Psoas muscle (tissue), 8 donors: ENCODE data around the gene CKLF. TPM values are rescaled to one million over a fixed set of nuclear protein-coding genes. Genes with fewer than 3 reads are reported as not detected.

Source experiments
- ATAC-seq, 4 donors: fragments of 200-7000 bp; cut with Tn5 transposase; one replicate each; pipeline ENCODE4 v1.9.1; 2020; ENCODE audit warnings: moderate library complexity in 3 of 4, mild to moderate bottlenecking in 2 of 4
- DNase-seq, 2 donors: peaks; one replicate each; pipeline ENCODE4 v3.0.0-alpha.2; 2020
- H3K27ac ChIP-seq: fragments of 200-600 bp; one replicate; pipeline ENCODE4 v1.8.0; 2022
- H3K27me3 ChIP-seq, 3 donors: fragments of 200-600 bp in 1 of 3; one replicate each; pipeline versions ENCODE4 v1.6.1 to v1.8.0; 2013 to 2022; ENCODE audit warnings: low read length in 2 of 3, mild to moderate bottlenecking in 2 of 3, moderate library complexity in 1 of 3; ENCODE audit not compliant: insufficient read depth in 3 of 3
- H3K36me3 ChIP-seq, 2 donors: fragments of 200-600 bp in 1 of 2; one replicate each; pipeline versions ENCODE4 v1.6.1 to v1.8.0; 2013 to 2022; ENCODE audit warnings: low read depth in 1 of 2, mild to moderate bottlenecking in 1 of 2, moderate library complexity in 1 of 2; ENCODE audit not compliant: insufficient read depth in 1 of 2
- H3K4me1 ChIP-seq: fragments of 200-600 bp; one replicate; pipeline ENCODE4 v1.8.0; 2022
- H3K4me3 ChIP-seq: fragments of 200-600 bp; one replicate; pipeline ENCODE4 v1.8.0; 2022; ENCODE audit warnings: mild to moderate bottlenecking
- H3K9me3 ChIP-seq: fragments of 200-600 bp; one replicate; pipeline ENCODE4 v1.8.0; 2022
- CTCF ChIP-seq: fragments of 200-600 bp; IDR thresholded peaks from one replicate; pipeline ENCODE4 v1.8.0; 2022; ENCODE audit warnings: antibody characterized with exemption
- WGBS, 3 donors: extraction: QIAGEN DNeasy Blood & Tissue Kit; methylation state at CpG; one replicate each; pipeline versions ENCODE4 v1.1.6 to v1.1.7; 2013; 5-methylcytosine and 5-hydroxymethylcytosine counted together
- intact Hi-C, 2 donors: fragments of 100-400 bp; cut with DNase I; formaldehyde crosslinking; loops; one replicate each; pipeline versions ENCODE4 v1.11.0 to v1.14.2; 2022
- polyA plus RNA-seq, 3 donors: library from polyadenylated mRNA; stranded (reverse); fragments of 200-250 nt; gene quantifications; one replicate each; pipeline ENCODE4 v1.2.3, GENCODE V29; 2013
- total RNA-seq, 4 donors: library from RNA; stranded (reverse); fragmentation: NEBNext Ultra II Directional in 2 of 4; extraction: Animal tissue kit (Norgen Biotek cat#: 25700) in 2 of 4; gene quantifications; one replicate each; pipeline versions ENCODE4 v1.2.1 to v1.2.4, GENCODE V29; 2021 to 2023
- donor health status: healthy with polysubstance abuse.
- donor health status: DM: no; HTN: no; CAD: no; lungs with moderate emphysema.
- donor health status: Bipolar disorder and iron deficiency.
- donor health status: healthy.
- donor health status: DM: yes; HTN: yes; CAD: no.
- donor health status: DM: no; HTN: no; CAD: no.
- donor health status: DM: no; HTN: no; CAD: no.
- donor health status: DM: yes; HTN: yes; CAD: no.

CKLF gene
- total and polyA plus RNA-seq, 7 donors: 4.1 to 21.1 (median 6.6) TPM

DNA sequence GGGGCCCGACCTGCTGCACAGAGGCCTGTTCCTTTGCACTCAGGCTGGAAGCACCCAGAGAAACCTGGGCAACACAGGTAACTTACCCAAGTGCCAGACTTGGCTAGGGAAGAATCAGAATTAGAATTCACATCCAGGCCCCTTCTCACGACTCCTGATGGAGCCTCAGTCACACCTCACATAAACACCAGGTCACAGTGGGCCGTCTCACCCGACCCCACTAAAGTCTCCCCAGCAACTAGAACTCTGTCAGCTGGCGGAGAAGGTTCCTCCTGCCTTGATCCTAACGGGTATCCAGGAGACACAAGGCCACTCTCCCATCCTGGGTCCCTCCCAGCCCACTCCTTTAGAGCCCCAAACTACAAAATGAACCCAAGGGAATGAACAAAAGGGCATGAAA is 8.8 kb upstream of the CKLF start:
- Histone ChIP-seq H3K4me1 (peaks cover 3% of the 10 kb centered on the region), H3K9me3 (no peaks in the 10 kb centered on the region), H3K27me3 (no peaks in the 10 kb centered on the region), H3K27ac (no peak overlapping the region), H3K4me3 (no peak overlapping the region), H3K36me3 (peaks cover 2 to 71% of the 10 kb centered on the region in 2 donors)
- TF ChIP-seq CTCF: no peak
- WGBS, 3 donors: 80 to 83% (median 82%) methylated on average over 6 of the region's 6 CpGs
- intact Hi-C loops: no loop called here
- DNase-seq (no peak), ATAC-seq (no peak)

DNA sequence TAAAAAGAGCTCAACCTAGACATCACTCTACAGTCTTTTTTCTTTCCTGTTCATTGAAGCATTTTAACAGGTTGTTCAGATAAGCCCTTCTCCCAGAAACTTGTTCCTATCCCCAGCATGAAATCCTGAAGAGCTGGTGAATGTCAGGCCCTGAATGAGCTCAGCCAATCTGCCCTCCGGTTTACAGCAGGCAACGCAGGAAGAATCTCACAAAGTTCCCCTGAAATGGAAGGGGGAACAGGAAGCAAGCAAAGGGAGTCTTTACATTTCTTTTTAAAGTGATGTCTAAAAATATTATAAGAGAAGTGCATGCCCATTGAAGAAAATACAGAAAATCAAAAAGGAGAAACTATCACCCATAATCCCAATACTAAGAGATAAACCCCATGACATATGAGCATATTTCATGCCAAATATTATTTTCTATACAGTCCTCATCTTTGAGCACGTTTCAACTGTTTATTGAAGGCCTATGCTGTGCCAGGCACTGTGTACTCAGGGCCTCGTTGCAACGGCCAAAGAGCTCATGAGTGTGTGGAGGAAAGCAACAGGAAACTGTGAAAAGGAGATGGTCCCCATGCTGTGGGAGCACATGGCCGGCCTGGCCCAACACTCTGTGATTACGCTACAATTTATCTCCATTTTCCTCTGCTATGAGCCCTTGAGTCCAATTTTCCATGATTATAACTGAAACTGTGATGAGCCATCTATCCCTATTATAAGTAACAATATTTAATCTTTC is 8.2 kb upstream of the CKLF start:
- Histone ChIP-seq H3K4me3 (no peak overlapping the region), H3K4me1 (peaks cover 10% of the 10 kb centered on the region), H3K9me3 (no peaks in the 10 kb centered on the region), H3K36me3 (peaks cover 2 to 70% of the 10 kb centered on the region in 2 donors), H3K27ac (no peak overlapping the region), H3K27me3 (no peaks in the 10 kb centered on the region)
- no peak for ATAC-seq
- TF ChIP-seq CTCF: no peak
- 74 to 83% (median 78%) methylated on average over 7 of the region's 7 CpGs for WGBS, 3 donors
- intact Hi-C loops: no loop called here
- DNase-seq: no peak

DNA sequence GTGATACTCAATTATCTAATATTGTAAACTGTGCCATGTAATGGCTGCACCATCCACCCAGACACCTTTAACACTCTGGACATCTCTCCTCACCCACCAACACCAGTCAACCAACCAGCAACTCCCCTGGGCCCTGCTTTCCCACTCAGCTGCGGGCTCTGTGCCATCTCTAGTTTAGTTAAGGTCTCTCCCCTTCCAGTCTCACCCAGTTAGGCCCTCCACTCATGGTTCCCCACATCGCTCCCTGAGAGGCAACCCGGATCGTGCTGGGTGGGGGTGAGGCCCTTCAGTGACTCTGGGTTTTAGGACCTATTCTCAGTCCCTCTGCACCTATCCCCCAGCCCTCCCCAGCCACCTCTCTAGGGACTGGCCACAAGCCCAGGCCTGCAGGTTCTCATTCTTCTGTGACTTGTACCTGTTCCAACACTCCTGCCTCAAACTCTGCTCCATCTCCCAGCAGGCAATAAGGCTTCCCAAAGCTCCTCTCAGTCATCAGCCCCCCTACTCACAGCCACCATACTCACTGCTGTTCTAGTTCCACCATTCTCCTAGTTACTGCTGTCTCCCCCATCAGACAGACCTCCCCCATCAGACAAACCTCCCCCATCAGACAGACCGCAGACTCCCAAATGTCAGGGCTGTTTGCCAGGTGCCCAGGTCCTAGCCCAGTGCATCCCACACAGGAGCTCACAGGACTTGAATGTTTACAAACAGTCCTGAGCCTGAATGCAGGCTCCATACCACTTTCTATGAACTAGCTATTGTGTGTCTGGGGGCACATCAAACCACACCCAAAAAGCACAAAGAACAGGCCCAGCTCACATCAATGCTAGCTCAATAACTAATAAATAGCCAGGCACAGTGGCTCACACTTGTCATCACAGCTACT is 5.0 kb upstream of the CKLF start:
- Histone ChIP-seq H3K4me1 (peaks cover 28% of the 10 kb centered on the region), H3K4me3 (no peak overlapping the region), H3K27ac (peak overlapping the region; percentile 92), H3K9me3 (no peaks in the 10 kb centered on the region), H3K36me3 (peaks cover 0 to 47% of the 10 kb centered on the region in 2 donors), H3K27me3 (no peaks in the 10 kb centered on the region)
- no peak for ATAC-seq
- 94 to 97% (median 95%) methylated on average over 5 of the region's 5 CpGs for WGBS, 3 donors
- no peak for TF ChIP-seq CTCF
- intact Hi-C loops: loop anchor here in 1 of 2 donors (5.0 kb wide), 1 partner anchor 70 kb away; no protein-coding TSS in a partner anchor
- peak in 1 of 2 donors; percentile 38 for DNase-seq

DNA sequence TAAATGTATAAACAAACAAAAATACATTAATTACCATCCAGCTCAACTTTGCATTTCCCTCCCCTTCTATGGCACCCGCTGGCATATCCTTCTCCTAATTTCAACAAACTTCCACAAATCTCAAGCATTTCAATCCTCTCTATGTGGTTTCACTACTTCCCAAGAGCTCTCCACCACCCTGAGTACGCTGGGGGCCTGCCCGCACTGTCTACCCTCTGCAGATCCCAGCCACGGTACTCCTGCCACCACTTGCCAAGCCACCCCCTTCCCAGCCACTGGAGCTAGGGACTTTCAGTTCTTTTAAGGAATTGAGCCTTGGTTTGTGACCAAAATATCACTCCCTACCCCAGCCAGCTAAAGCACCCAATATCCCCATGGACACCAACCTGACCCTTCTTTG is 4.3 kb upstream of the CKLF start:
- intact Hi-C loops: loop anchor here in 1 of 2 donors (5.0 kb wide), 1 partner anchor 71 kb away; no protein-coding TSS in a partner anchor
- Histone ChIP-seq H3K36me3 (peaks cover 0 to 41% of the 10 kb centered on the region in 2 donors), H3K27ac (peak overlapping the region; percentile 92), H3K4me1 (peaks cover 29% of the 10 kb centered on the region), H3K9me3 (no peaks in the 10 kb centered on the region), H3K4me3 (no peak overlapping the region), H3K27me3 (no peaks in the 10 kb centered on the region)
- DNase-seq: no peak
- WGBS, 3 donors: 75 to 93% (median 85%) methylated on average over 4 of the region's 4 CpGs
- TF ChIP-seq CTCF: no peak
- ATAC-seq: no peak
